NCI-H526 treated with DMSO at 0.1 percent for 48 hours (cell line): Measurements from ENCODE around the gene GMFB.
"Not testable (repeated sequence)": the region's sequence is repeated elsewhere in the genome, so short reads cannot be mapped to it uniquely, and the experiment has no call there.

Experiments used
- DNase-seq: peaks from one replicate; lab custom pipeline; 2025; lab: John Stamatoyannopoulos, UW

The GMFB gene

DNA sequence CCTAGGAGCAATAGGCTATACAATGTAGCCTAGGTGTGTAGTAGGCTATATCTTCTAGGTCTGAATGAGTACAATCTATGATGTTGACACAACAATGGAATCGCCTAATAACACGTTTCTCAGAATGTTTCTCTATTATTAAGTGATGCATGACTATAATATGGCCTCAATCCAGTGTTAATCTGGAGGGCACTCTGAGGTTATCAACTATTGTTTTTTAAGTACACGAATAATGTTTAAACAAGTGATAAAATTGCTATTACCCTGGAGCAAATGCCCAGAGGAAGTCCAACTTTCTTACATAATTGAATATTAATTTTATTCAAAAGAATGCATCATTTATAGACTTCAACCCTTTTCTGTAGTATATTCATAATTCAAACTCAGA is 31.2 kb downstream of the GMFB start:
- no peak for DNase-seq

- not testable (repeated sequence) for DNase-seq
Observed at GRCh38 chr14:54456820-54457608, 31.8 kb downstream of the GMFB start.

DNA sequence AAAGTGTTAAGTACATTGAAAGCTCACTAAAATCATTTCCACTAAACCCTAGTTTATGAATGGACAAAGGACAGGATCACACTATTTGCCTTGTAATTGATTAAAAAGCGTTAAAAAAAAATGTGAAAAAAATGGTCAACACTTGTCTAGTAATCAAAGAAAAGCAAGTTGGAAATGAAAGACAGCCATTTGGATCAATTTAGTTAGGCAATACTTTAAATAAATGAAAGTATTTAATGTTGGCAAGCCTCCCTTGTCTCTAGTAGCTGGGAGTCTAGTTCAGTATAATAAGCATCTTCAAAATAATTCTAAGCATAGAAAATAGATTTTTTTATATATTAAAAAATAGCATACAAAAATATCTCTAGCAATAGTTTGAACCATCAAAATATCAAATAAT is 33.4 kb downstream of the GMFB start:
- DNase-seq = no peak

DNA sequence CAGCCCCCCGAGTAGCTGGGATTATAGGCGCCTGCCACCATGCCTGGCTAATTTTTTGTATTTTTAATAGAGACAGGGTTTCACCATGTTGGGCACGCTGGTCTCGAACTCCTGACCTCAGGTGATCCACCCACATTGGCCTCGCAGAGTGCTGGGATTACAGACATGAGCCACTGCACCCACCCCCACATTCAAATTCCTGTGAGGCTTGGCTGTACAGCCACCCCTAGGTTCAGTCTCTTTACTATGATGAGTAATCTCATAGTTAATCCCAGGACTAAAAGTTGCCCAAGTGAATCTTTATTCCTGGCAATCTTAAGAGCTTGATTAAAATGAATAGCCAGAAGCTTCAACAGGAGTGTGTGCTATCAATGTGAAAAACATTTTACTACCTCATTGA is 34.8 kb downstream of the GMFB start:
- not testable (repeated sequence) for DNase-seq

- DNase-seq = no peak
Observed at GRCh38 chr14:54453252-54453651, 35.5 kb downstream of the GMFB start.

DNA sequence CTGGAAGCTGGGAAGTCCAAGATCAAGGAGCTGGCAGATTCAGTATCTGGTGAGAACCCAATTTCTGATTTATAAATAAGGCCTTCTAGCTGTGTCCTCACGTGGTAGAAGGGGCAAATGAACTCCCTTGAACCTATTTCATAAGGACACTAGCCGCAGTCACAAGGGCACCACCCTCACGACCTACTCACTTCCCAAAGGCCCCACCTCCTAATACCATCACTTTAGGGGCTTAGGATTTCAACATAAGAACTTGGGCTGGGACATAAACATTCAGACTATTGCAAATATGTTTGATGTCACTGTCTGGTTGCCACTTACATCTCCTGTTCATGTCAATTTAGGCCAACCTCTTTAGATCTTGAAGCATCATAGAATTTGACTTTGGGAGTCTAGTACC is 36.8 kb downstream of the GMFB start:
- DNase-seq = no peak

GRCh38 chr14:54451121-54451601 is 37.6 kb downstream of the GMFB start:
- DNase-seq = no peak

- no peak for DNase-seq
Observed at GRCh38 chr14:54450535-54450934, 38.2 kb downstream of the GMFB start.

GRCh38 chr14:54447231-54447692 is 41.5 kb downstream of the GMFB start:
- DNase-seq = no peak

DNA sequence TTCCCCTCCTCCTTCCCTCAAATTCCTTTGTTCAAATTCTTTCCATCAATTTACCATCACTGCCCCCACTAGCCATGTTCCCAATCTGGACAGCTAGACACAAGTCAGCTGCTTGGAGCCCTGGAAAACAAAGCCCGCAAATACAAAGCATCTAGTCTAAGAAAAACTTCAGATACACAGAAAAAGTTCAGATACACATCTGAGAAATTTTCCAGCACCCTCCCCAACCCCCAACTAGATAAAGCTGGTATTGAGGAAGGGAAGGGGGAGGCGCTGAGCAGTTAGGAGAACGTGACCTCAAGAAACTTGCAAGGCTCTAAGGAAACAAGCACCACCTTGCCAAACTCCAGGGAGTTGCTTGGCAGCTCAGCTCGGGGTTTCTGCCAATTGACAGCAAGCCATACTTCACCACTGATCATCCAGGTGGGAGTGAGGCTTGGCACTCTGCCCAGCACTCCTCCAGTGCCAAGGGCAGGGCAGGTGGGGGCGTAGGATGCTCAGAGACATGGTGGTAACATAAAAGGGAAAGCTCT is 42.6 kb downstream of the GMFB start:
- DNase-seq = no peak

GRCh38 chr14:54444681-54445080 is 44.1 kb downstream of the GMFB start:
- DNase-seq = no peak

- DNase-seq = no peak
Observed at GRCh38 chr14:54443981-54444380, 44.8 kb downstream of the GMFB start.

GRCh38 chr14:54442961-54443360 is 45.8 kb downstream of the GMFB start:
- DNase-seq = not testable (repeated sequence)

DNA sequence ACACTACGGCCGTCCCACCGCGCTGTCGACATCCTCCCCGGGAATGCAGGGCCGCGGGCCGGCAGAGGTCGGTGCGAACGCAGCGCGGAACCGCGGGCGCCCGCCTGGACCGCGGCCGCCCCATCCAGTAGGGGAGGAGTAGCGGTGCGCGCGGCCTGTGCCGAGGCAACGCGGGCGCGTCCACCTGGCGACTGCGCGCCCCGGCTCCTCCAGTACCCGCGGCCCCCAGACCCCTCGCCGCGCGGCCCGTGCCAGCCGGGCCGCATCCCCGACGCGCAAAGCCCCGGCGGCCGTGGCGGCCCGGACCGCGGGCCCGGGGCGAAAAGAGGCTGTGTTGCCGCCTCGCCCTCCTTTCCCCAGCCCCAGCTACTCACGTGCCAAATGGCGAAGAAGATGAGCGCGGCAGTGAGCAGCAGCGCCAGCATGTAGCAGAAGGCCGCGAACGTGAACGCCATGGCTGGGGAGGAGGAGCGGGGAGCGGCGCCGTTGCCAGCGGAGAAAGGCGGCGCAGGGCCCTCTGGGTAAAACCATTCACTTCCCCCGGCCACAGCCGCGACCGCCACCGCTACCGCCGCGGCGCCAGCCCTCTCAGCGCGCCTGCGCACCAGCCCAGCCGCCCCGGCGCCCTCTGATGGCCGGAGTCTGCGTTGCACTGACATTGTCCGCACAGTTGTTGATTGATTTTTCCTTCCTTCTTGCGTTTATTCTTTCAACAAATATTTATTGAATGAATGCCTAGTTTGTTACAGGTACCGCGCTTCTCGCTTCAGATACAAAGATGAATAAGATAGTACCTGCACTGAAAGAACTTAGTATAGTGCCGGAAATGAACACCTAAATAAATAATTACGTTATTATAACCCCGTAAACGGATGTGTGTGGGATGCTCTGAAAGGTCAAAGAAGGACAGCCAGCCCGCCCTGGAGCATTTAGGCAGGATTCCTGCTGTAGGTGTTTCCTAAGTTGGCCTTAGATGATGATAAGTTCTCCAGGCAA is 47.6 kb downstream of the GMFB start, which contains the start of gene CNIH1:
TSS of gene CNIH1 (minus strand) at position 502 of the 996 bp plus-strand sequence. CDS start at position 455, 47 bp downstream.
- peak; percentile 88 for DNase-seq

GRCh38 chr14:54440476-54440872 is 48.3 kb downstream of the GMFB start:
- peak; percentile 47 for DNase-seq

DNA sequence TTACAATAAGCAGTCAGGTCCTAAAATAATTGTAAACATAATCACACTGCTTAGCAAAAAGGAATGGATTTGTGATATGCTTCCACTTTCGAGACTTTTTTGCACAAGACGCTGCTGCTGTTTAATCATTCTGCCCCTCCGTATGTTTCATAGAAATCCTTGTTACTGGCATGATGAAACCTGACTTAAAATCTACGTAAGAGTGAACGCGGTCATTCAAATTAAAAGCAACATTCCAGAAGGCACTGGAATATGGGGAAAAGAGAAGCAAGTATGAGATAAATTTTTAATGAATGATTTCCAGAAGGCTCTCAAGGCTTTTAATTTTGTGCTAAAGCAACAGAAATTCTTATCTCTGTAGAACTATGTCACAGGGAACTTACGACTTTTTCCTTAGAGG is 48.7 kb downstream of the GMFB start:
- DNase-seq = peak; percentile 4

- DNase-seq = no peak
Observed at GRCh38 chr14:54438703-54439102, 50.1 kb downstream of the GMFB start.

DNA sequence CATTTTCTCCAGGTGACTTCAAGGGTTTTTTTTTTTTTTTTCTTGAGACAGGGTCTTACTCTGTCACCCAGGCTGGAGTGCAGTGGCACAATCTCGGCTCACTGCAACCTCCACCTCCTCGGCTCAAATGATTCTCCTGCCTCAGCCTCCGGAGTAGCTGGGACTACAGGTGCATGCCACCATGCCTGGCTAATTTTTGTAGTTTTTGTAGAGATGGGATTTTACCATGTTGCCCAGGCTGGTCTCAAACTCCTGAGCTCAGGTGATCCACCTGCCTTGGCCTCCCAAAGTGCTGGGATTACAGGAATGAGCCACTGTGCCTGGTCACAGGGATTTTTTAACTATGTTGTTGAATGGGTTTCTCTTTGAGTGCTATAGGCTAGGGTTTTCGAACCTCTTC is 50.8 kb downstream of the GMFB start:
- DNase-seq = not testable (repeated sequence)

GRCh38 chr14:54435500-54435981 is 53.2 kb downstream of the GMFB start:
- peak; percentile 97 for DNase-seq

DNA sequence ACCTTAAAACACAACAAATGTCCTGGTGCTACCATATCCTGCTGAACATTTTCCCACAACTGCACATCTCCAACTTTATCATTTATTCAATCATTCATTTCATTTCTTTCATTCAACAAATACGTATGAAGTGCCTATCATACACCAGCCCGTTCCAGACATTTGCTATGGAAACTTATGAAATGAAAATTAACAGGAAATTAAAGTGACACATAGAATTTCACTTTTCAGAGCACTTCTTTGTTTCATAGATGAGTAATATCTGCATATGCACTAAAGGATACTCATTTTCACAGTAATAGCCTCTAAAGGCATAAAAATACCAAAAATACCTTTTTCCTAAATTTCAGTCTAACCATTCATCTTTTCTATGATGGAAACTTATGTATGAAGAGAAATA is 60.3 kb downstream of the GMFB start:
- no peak for DNase-seq

DNA sequence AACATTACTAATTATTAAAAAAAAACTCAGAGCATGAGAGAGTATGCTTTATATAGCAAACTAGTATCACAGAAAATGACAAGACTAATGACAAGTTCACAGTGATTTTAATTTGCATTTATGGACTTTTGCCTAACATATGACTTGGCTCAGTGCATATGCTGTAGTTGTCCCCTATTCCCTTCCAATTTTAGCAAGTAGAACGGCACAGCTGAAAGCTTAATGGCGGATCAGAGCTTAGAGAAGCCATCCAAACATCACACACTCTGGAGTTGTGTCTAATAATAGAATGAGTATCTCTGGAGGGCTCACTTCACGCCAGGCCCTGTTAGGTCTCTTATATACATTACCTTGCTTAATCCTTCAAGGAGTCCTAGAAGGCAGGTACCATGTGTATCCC is 60.9 kb downstream of the GMFB start:
- no peak for DNase-seq
